HFFc6 (cell line): Measurements from ENCODE around the gene SUPV3L1. TPM values are rescaled to one million over a fixed set of nuclear protein-coding genes. Genes with fewer than 3 reads are reported as not detected.

ENCODE experiments used
- DNase-seq: peaks from one replicate; pipeline ENCODE4 v3.0.0-alpha.2; 2018
- H3K27ac Mint-ChIP-seq: 2 replicates; pipeline ENCODE4 v1.8.0; 2020; ENCODE audit warnings: mild to moderate bottlenecking, mixed read lengths
- H3K27me3 Mint-ChIP-seq: 2 replicates; pipeline ENCODE4 v1.8.0; 2021; ENCODE audit warnings: mild to moderate bottlenecking, moderate library complexity, mixed read lengths; ENCODE audit not compliant: insufficient read depth
- H3K36me3 Mint-ChIP-seq: 2 replicates; pipeline ENCODE4 v1.8.0; 2021; ENCODE audit warnings: low read depth, mixed read lengths
- H3K4me1 Mint-ChIP-seq: 2 replicates; pipeline ENCODE4 v1.8.0; 2020; ENCODE audit warnings: low read depth, mixed read lengths
- H3K4me3 Mint-ChIP-seq: 2 replicates; pipeline ENCODE4 v1.8.0; 2020; ENCODE audit warnings: mild to moderate bottlenecking, moderate library complexity, mixed read lengths
- H3K9me3 Mint-ChIP-seq: 2 replicates; pipeline ENCODE4 v1.8.0; 2020; ENCODE audit warnings: mild to moderate bottlenecking, mixed read lengths
- CTCF ChIP-seq: fragments of 200-600 bp; sonication (generic); IDR thresholded peaks from 2 replicates; pipeline ENCODE4 v1.5.0; 2021; ENCODE audit warnings: antibody characterized with exemption, mild to moderate bottlenecking
- total RNA-seq, 6 experiments: library from RNA; stranded (reverse); fragmentation: NEBNext Ultra II Directional; extraction: Animal tissue kit (Norgen Biotek cat#: 25700); gene quantifications; 2 replicates in 1 of 6; 3 replicates in 5 of 6; pipeline ENCODE4 v1.2.3, GENCODE V29; 2021

SUPV3L1 gene
- total RNA-seq, 6 experiments from 2014 or later, result 26.4 to 31.0 (median 28.9) TPM

- peak overlapping the region; percentile 92 for H3K27ac Mint-ChIP-seq
- H3K4me3 Mint-ChIP-seq, result peak overlapping the region; percentile 54; the same call in 1 of the 2 replicates
- no peaks in the 10 kb centered on the region for H3K36me3 Mint-ChIP-seq
- no peak for TF ChIP-seq CTCF
- H3K4me1 Mint-ChIP-seq, result peaks cover 46% of the 10 kb centered on the region
- H3K27me3 Mint-ChIP-seq, result peaks cover 2% of the 10 kb centered on the region
- no peaks in the 10 kb centered on the region for H3K9me3 Mint-ChIP-seq
- DNase-seq, result no peak
Measured at GRCh38 chr10:69232736-69233480, 52.9 kb downstream of the SUPV3L1 start.

- H3K9me3 Mint-ChIP-seq, result no peaks in the 10 kb centered on the region
- H3K4me3 Mint-ChIP-seq, result no peak overlapping the region
- DNase-seq, result no peak
- no peak overlapping the region for H3K27ac Mint-ChIP-seq
- no peak for TF ChIP-seq CTCF
- H3K36me3 Mint-ChIP-seq, result no peaks in the 10 kb centered on the region
- H3K27me3 Mint-ChIP-seq, result peaks cover 2% of the 10 kb centered on the region
- peaks cover 40% of the 10 kb centered on the region for H3K4me1 Mint-ChIP-seq
Measured at GRCh38 chr10:69234447-69234846, 54.4 kb downstream of the SUPV3L1 start.

GRCh38 chr10:69237528-69238159, 57.6 kb downstream of the SUPV3L1 start:
- Mint-ChIP-seq H3K4me3 (no peak overlapping the region), H3K27me3 (peaks cover 1% of the 10 kb centered on the region), H3K9me3 (no peaks in the 10 kb centered on the region), H3K4me1 (peaks cover 46% of the 10 kb centered on the region), H3K27ac (no peak overlapping the region), H3K36me3 (no peaks in the 10 kb centered on the region)
- DNase-seq, result peak; percentile 68
- peak; percentile 99 for TF ChIP-seq CTCF

GRCh38 chr10:69239136-69239535, 59.1 kb downstream of the SUPV3L1 start:
- no peak overlapping the region for H3K4me3 Mint-ChIP-seq
- no peak overlapping the region; the same call in 1 of the 2 replicates for H3K27ac Mint-ChIP-seq
- H3K4me1 Mint-ChIP-seq, result peaks cover 38% of the 10 kb centered on the region
- H3K36me3 Mint-ChIP-seq, result no peaks in the 10 kb centered on the region
- no peak for TF ChIP-seq CTCF
- H3K27me3 Mint-ChIP-seq, result peaks cover 1% of the 10 kb centered on the region
- DNase-seq, result no peak
- H3K9me3 Mint-ChIP-seq, result no peaks in the 10 kb centered on the region

- Mint-ChIP-seq H3K27me3 (peaks cover 1% of the 10 kb centered on the region), H3K4me3 (no peak overlapping the region), H3K9me3 (no peaks in the 10 kb centered on the region), H3K4me1 (peaks cover 38% of the 10 kb centered on the region), H3K27ac (peak overlapping the region; percentile 62), H3K36me3 (no peaks in the 10 kb centered on the region)
- no peak for TF ChIP-seq CTCF
- DNase-seq, result no peak
Measured at GRCh38 chr10:69239816-69240434, 59.9 kb downstream of the SUPV3L1 start.
